OCI-LY3 (cell line): ENCODE measurements around the gene CRISP3.

Experiments used
- CTCF ChIP-seq: fragments of 200-600, 300-600 bp; sonication (generic); IDR thresholded peaks from 2 replicates; pipeline ENCODE4 v1.5.1; 2014; ENCODE audit warnings: antibody characterized with exemption, low read length, low read depth
- EZH2phosphoT487 ChIP-seq: fragments of 200-600 bp; shearing (Covaris generic); IDR thresholded peaks from 2 replicates; pipeline ENCODE4 v1.6.1; 2018; ENCODE audit warnings: antibody characterized with exemption, mixed run types, low read depth

- TF ChIP-seq CTCF, result no peak
- no peak for TF ChIP-seq EZH2phosphoT487
These were observed 45.7 kb downstream of the CRISP3 start for GRCh38 chr6:49698478-49698877.
